GM21825 (cell line): Measurements from ENCODE around the gene SLC18A3.

Experiments used
- ATAC-seq: cut with Tn5 transposase; IDR thresholded peaks from one replicate; pipeline ENCODE4 v1.9.1; 2021; ENCODE audit warnings: mild to moderate bottlenecking, moderate library complexity; ENCODE audit not compliant: unreplicated experiment

SLC18A3 gene

DNA sequence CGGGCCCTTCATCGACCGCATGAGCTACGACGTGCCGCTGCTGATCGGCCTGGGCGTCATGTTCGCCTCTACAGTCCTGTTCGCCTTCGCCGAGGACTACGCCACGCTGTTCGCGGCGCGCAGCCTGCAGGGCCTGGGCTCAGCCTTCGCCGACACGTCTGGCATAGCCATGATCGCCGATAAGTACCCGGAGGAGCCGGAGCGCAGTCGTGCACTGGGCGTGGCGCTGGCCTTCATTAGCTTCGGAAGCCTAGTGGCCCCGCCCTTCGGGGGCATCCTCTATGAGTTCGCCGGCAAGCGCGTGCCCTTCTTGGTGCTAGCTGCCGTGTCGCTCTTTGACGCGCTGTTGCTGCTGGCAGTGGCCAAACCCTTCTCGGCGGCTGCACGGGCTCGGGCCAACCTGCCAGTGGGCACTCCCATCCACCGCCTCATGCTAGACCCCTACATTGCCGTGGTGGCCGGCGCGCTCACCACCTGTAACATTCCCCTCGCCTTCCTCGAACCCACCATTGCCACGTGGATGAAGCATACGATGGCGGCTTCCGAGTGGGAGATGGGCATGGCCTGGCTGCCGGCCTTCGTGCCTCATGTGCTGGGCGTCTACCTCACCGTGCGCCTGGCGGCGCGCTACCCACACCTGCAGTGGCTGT is 1.2 kb downstream of the SLC18A3 start:
- ATAC-seq: no peak

DNA sequence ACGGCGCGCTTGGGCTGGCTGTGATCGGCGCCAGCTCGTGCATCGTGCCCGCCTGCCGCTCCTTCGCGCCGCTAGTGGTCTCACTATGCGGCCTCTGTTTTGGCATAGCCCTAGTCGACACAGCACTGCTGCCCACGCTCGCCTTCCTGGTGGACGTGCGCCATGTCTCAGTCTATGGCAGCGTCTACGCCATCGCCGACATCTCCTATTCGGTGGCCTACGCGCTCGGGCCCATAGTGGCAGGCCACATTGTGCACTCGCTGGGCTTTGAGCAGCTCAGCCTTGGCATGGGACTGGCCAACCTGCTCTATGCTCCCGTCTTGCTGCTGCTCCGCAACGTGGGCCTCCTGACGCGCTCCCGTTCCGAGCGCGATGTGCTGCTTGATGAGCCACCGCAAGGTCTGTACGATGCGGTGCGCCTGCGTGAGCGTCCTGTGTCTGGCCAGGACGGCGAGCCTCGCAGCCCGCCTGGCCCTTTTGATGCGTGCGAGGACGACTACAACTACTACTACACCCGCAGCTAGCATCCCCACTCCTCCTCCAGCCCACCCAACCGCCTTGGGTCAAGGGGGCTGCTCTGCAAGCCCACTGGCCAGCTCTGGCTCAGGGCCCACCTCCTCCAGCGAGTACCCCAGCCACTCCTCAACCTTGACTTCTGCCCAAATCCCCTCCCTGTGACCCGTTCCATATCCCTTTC is 1.9 kb downstream of the SLC18A3 start:
- ATAC-seq: no peak

DNA sequence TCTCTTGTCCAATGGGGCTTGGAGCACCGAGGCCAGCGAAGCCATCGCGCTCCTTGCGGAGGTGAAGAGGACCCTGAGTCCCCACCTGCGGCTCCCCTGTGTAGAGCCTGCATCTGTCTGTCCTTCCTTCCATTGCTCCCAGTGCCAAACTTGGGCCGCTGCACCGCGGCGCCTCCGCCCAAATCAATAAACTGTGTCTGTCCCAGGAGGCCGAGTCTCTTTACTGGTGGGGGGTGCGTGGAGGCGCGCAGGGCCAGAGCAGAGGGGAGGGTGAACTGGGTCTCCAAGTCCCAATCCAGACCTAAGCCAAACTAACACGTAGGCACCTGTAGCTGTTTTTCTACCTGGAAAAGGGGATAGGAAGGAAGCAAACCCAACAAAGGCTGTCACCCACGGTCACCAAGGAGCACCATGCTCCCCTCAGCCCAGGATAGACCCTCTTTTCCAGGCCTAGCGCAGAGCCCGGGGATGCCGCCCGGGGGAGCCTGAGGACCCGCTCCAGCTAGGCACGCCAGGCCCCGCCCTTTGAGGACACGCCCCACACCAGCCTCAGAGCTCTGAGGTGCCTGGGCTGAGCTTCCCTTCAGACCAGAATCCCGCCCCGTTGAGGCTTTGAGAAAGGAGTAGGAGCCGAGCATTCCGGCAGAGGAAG is 2.5 kb downstream of the SLC18A3 start:
- no peak for ATAC-seq

DNA sequence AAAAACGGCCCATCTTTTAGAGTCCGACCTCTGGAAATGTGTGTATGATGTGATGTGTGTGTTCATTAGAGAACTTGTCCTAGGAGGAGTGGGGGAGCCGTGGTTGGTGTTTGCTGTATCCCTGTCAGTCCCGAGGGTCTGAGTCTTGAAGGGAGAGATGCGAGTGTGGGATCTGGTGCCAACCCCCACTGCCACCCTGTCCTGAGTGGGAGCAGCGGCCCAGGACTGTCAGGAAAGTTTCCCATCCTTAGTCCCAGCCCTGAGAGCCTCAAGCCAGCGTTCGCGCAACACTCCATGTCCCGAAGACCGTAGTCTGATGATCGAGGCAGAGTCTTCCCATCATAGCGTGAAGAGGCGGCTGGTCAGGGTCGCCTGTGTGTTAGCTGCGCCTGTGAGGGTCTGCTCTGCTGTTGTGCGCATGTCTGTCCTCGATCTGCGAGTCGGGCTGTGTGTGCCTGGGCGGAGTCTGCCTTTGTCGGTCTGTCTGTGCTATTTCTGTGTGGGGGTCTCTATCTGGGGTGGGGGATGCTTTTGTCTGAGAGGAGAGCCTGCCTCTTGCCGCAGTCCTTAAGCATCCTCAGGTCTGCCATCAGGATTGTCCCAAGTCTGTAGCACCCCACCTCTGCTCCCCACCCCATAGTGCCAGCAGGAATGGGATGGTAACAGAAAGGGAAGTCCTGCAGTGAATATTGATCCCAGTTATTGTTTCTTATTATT is 3.2 kb downstream of the SLC18A3 start:
- no peak for ATAC-seq

DNA sequence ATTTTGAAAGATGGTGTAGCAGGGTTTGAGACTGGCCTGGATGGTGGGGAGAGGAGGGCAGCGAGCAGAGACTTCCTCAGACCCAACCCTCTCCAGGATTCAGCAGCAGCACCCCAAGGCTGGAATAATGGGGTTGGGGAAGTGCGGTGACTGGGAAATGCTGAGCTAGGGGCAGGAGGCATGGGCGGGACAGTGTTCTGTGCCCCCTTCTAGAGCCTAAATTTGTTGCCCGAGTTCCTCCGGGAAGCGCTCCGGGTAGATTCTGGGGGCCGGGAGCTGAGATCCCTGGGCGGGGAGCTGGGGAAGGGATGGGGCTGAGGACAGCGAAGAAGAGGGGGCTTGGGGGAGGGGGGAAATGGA is 3.8 kb downstream of the SLC18A3 start, which contains the start of gene CHAT:
CHAT (plus strand) TSS at position 156 of the 360 bp plus-strand sequence; CDS start at position 309, 153 bp downstream.
- ATAC-seq: no peak

DNA sequence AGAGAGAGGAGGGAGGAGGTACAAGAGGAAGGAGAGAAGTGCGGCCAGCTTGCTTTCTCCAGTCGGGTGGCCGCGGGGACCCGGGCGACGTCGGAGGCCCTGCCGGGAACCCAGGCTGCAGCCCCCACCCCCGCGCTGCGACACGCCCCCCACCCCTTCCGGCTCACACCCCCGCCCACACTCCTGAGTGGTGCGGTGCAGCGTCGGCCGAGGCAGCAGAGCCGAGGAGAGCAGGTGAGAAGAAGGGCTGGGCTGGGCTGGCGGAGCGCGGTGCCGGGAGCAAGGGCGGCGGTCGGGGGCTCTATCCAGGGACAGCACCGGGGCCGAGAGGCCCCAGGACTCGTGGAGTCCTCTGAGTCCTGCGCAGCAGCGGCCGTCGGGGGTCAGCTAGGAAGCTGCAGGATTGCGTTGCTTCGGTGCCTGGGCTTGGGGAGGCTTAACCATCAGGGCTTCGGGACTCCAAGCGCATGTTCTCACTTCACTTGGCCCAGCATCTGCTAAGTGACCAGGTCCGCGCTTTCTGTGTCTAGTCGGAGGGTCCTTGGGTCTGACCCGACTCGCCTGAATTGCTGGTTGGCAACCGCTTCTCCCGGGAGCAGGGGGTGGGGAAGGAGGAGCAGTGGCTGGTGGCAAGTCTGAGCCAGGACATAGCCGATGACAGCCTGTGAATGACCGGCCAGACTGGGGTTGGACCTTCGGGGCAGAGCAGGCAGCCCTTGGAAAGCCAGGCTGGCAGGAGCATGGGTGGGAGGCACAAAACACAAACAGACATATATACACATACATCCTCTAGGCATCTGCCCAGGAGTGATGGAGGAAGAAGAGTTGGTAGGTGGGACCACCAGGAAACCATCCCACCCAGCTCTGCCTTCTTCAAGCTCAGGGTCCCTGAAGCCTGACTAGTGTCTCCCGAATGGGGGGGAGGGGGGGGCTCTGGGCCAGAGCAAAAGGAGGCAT is 4.4 kb downstream of the SLC18A3 start:
- no peak for ATAC-seq

DNA sequence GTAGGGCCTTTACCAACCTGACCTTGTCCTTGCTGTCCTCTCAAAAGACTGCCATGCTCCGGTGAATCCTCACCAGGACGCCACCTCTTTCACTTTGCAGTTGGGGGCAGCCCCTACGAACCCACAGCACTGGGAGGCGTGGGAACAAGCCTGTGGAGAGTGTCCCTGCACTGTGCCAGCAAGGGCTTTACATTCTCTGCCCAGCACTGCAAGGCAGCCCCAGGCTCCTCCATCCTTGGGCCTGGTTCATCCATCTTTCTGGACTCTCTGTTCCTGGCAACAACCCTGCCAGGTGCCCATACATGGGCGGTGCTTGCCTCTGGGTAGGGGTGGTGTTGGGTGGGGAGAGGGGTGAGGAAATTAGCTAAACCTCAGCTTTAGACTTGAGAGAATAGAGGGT is 5.1 kb downstream of the SLC18A3 start:
- no peak for ATAC-seq

DNA sequence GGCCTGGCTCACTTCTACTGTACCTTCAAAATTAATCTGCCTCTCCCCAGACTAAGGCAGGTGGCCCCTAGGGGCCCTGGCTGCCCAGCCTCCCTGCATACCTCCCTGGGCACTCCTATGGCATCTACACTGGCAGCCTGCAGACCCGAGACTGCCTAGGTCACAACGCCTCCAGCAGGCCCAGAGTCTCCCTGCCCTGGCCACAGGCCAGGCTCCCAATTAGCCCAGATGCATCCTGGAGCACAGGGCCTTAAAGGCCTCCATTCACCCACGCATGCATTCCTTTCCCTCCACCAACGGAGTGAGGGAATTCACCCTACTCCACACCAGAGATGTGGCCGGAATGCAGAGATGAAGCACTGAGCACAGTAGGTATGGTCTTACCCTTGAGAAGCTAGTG is 5.6 kb downstream of the SLC18A3 start:
- ATAC-seq: no peak

DNA sequence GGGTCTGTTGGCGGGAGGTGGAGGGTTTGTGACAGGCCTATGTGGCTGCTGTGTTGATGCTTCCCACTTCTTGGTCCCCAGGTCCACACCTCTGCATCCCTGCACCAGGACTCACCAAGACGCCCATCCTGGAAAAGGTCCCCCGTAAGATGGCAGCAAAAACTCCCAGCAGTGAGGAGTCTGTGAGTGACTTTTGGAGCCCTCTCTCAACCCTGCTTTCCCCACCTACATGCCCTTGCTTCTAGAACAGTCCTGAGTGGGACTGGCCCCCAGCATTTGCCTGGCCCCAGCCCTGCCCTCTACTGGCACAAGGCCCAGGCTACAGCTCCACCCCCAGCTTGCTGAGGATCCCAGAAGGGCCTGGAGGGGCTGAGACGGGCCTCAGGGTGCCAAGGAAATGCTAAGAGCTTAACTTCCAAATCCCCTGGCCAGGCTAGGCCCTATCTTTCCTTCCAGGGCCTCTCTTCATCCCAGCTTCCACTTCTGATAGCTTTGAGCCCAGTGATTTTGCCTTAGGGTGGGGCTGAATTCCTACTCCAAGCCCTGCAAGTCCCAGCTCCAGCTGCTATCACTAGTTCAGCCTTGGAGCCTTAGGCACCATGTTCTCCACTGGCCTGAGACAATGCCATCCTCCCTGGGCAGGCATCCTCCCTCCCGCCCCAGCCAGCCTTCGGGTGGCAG is 6.5 kb downstream of the SLC18A3 start:
- ATAC-seq: no peak

DNA sequence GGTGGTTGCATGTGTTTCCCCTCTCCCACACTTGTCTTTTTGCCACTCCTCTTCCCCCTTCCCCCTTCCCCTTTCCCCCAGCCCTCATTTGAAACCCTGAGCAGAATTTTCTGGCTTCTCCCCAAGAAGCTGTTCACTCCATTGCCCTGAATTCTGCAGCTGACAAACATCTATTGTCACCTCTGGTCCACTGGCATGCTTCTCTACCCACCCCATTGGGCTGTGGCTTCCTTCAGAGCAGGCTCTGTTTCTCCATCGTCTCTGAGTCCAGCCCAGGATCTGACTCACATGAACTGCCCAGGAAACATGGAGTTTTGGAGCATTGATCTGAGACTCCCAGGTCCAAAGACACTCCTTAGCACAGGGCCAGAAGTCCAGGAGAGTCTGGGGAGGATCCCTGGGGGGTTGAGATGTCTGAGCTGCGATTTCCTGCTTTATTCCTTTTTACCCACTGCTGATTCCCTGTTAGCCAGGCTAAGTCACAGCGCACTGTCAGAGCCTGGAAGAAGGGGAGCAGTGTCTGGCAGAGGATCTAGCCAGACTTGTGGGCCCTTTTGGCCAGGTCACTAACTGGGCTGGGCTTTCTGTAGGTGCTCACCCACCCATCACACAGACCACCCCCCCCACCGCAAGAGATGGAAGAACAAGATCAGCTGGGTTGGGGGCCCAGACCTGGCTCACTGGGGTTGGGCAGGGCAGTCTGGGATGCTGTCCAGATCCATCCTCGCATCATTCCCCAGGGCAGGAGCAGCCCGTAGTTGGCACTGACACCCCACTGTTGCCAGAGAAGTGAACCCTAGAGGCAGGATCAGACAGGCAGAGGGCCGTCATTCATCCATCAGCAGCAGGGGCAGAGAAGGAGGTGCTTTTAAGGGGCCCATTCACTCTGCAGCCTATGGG is 7.3 kb downstream of the SLC18A3 start:
- ATAC-seq: no peak

DNA sequence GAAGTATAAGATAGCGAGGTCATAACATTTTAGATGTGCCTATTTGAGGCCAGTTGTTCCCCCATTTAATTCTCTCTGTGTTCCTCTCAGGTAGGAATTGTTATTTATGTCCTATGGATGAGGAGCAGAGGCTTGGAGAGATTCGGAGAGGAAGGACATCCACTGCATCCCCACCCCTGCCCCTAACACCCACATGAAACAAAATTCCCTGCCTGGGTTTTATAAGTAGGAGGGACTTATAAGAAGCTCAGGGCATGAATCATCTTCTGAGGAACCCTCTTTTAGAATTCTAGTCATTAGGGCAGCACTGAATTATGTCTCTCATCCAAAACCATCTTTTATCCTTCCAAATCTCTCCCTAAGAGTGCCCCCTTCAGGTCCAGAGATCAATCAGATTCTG is 8.7 kb downstream of the SLC18A3 start:
- no peak for ATAC-seq

DNA sequence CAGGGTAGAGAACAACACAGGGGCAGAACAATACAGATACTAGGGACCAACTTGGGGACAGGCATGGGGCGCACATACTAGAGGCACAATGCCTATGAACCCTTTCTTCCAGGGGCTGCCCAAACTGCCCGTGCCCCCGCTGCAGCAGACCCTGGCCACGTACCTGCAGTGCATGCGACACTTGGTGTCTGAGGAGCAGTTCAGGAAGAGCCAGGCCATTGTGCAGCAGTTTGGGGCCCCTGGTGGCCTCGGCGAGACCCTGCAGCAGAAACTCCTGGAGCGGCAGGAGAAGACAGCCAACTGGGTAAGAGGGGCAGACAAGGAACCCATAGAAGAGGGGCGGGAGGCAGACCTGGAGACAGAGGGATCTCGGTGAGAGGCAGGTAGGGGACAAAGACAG is 9.5 kb downstream of the SLC18A3 start:
- no peak for ATAC-seq

DNA sequence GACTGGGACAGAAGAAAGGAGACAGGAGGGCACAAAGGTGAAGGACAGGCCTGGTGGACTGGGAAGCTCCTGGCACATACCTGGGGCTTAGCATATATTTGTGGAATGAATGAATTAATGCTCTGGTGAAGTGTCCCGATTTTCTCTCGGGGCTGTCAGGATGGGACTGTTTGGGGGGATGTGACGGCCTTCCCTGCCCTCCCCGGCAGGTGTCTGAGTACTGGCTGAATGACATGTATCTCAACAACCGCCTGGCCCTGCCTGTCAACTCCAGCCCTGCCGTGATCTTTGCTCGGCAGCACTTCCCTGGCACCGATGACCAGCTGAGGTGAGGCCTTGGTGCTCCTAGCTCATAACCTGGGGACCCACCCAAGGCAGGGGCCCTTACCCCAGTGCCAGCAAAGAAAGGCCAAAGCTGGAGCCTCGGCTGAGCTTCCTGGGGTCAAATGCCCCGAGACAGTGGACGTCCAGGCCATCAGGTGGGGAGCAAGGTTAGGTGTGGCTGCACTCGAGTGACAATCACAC is 10.2 kb downstream of the SLC18A3 start:
- no peak for ATAC-seq

DNA sequence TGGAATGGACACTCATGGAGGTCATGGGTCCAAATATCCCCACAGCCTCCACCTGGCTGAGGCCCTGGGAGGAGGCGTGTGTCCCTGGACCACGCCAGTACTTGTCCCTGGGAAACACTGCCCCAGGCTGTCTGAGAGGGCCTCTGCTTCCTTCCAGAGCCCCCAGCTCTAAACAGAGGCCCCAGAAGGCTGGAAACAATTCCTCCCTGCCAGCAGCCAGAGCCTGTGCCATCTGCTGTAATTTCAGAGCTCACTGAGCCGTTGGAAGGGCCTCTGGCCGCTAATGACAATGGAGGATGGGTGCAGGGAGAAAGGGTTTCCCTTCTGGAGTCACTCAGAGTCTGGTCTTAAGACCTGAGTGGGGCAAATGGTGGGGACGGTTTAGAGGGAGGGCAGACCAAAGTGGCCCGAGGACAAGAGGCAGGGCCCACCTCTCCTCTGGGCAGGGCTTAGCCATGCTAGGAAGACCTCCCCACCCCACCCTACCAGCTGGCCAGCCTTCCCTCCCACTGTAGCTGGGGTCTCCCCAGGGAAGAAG is 10.8 kb downstream of the SLC18A3 start:
- no peak for ATAC-seq

DNA sequence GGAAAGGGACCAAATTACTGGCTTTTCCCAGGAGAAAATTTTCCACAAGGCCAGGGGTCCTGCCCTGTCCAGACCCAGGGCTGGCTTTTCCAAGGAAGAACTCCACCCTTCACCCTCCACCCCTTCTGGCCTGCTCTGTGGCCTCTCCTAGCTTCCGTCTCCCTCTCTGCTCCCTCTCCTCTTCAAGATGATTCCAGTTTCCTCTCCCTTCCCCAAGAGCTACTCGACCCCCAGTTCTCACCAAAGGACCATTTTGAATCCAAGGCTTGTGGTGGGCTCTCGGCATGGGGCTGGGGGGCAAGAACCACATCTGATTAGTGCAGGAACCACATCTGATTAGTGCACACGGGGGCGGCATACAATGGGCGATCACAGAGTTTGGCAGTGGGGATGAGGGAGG is 11.5 kb downstream of the SLC18A3 start:
- ATAC-seq: no peak

DNA sequence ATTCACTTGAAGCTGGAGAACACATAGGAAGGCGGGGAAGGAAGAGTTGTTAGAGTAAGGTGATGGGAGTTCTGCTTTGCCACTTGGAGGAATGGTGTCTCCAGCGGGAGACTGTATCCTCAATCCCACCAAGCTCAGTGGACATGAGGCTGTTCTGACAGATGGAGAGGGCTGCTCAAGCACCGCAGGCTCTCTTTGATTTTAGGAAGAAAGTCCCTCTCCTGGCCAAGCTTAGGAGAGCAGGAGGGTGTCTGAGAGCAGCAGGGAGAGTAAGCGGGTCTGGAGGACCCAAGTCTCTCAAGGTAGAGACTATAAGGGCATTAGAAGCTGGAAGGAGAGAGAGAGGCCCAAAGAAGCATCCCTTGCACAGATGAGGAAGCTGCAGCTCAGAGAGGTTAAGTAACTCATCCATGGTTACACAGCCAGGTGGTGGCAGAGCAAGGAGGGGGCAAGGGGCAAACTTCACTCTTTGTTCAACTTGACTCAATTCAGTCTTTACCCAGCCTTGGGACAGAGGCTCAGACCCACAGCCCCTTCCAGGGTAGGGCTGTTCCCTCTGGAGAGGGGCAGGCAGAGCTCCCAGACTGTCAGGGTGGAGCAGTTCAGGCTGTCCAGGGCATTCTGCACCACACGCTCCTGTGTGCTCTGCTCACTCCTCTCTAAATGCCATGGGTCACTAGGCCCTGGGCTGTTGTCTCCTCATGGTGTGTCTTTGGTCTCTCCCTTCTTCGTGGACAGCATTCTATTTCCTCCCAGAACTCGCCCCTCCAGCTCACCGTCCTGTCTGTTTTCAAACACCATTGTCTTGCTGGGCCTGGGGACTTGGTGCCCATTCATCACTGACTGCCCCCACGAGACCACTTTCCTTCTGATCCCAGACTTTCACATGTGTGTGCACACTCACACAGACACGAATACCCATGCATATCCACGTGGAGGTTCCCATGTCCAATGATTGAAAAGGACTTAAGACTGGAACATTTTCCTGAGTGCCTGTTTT is 12.6 kb downstream of the SLC18A3 start:
- ATAC-seq: no peak

DNA sequence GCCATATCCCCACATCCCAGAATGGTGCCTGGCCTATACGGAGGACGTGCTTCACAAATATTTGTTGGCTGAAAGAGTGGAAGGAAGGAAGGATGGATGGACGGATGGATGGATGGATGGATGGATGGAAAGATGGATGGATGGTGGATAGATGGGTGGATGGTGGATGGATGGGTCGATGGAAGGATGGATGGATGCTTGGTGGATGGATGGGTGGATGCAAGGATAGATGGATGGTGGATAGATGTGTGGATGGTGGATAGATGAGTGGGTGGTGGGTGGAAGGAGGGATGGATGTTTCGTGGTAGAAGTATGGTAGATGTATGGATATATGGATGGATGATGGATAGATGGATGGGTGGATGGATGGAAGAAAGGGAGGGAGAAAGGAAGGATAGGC is 14.5 kb downstream of the SLC18A3 start:
- no peak for ATAC-seq
